Activated T-cell treated with anti-CD3 and anti-CD28 coated beads, Interleukin-2, amount 50 U/mL, for 24 hours (primary cell): Measurements from ENCODE around the gene CLNS1A.

ENCODE experiments used
- DNase-seq: peaks from one replicate; pipeline ENCODE4 v3.0.0-alpha.2; 2020
- H3K27ac Mint-ChIP-seq: 2 replicates; pipeline ENCODE4 v1.8.0; 2020; ENCODE audit warnings: mild to moderate bottlenecking, mixed read lengths
- H3K27me3 Mint-ChIP-seq: 2 replicates; pipeline ENCODE4 v1.8.0; 2020; ENCODE audit warnings: mixed read lengths
- H3K36me3 Mint-ChIP-seq: 2 replicates; pipeline ENCODE4 v1.8.0; 2020; ENCODE audit warnings: low read depth, mixed read lengths
- H3K4me1 Mint-ChIP-seq: 2 replicates; pipeline ENCODE4 v1.8.0; 2020; ENCODE audit warnings: low read depth, mixed read lengths
- H3K4me3 Mint-ChIP-seq: 2 replicates; pipeline ENCODE4 v1.8.0; 2020; ENCODE audit warnings: mild to moderate bottlenecking, moderate library complexity, mixed read lengths
- H3K9me3 Mint-ChIP-seq: 2 replicates; pipeline ENCODE4 v1.8.0; 2020; ENCODE audit warnings: mixed read lengths

CLNS1A gene, protein sequence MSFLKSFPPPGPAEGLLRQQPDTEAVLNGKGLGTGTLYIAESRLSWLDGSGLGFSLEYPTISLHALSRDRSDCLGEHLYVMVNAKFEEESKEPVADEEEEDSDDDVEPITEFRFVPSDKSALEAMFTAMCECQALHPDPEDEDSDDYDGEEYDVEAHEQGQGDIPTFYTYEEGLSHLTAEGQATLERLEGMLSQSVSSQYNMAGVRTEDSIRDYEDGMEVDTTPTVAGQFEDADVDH

DNA sequence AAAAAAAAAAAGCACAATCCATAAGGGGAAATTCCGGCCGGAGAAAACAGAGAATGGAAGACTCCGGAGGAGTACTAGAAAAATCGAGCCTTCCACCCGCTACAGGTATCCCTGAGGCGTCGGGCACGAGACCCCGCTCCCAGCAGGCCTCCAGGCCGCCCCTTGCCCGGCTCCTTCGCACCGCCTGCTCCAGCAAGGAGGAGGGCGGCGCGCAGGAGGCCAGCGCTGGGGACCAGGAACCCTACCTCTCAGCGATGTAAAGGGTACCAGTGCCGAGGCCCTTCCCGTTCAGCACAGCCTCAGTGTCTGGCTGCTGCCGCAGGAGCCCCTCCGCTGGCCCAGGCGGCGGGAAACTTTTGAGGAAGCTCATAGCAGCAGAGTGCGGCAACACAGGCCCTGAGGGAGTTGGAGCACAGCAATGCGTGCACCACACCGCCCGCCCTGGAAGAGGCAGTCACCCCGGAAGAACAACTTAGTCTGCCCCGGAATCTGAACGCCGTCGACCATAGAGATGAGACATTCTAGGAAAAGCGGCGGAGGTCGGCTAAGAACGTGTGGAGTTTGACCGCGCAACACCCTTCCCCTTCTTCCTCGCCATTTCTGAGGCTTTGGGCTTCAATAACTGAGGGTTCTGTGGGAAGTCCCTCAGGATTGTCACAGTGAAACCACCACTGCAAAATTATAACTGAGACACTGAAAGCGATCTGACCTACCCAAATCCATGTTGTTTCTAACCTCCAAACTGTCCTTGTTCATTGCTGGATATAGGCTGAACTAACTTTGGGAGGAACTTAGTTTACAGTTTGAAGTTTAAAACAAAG lies at the start of gene CLNS1A:
CLNS1A (minus strand) TSS at position 450 of the 821 bp plus-strand sequence; CDS start at position 370, 80 bp downstream.
- peaks cover 40% of the 10 kb centered on the region for H3K4me1 Mint-ChIP-seq
- H3K4me3 Mint-ChIP-seq = peak within 1 kb of the TSS; percentile 97
- H3K36me3 Mint-ChIP-seq = peaks cover 48% of the 10 kb centered on the region
- peak within 1 kb of the TSS; percentile 94 for H3K27ac Mint-ChIP-seq
- DNase-seq = peak; percentile 87
- H3K9me3 Mint-ChIP-seq = no peaks in the 10 kb centered on the region
- H3K27me3 Mint-ChIP-seq = no peaks in the 10 kb centered on the region

DNA sequence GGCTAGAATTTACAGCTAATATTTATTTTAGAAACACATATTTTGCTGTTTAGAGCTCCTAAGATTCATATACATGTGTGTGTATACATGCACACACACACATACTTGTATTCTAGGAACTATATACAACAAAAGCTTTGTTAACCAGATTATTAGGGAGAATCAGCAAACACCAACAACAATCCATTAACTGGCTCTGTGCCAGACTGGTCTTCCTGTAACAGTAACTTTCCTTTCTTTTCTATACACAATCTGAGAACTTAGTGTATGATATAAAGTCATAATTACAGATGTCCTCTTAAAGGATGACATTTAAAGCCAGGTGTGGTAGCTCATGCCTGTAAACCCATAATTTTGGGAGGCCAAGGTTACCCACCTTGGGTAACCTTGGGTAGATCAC lies 49.5 kb upstream of the CLNS1A start:
- Mint-ChIP-seq H3K27me3 (no peaks in the 10 kb centered on the region), H3K27ac (no peak overlapping the region), H3K4me1 (no peaks in the 10 kb centered on the region), H3K9me3 (no peaks in the 10 kb centered on the region), H3K36me3 (peaks cover 80% of the 10 kb centered on the region), H3K4me3 (no peak overlapping the region)
- no peak for DNase-seq

DNA sequence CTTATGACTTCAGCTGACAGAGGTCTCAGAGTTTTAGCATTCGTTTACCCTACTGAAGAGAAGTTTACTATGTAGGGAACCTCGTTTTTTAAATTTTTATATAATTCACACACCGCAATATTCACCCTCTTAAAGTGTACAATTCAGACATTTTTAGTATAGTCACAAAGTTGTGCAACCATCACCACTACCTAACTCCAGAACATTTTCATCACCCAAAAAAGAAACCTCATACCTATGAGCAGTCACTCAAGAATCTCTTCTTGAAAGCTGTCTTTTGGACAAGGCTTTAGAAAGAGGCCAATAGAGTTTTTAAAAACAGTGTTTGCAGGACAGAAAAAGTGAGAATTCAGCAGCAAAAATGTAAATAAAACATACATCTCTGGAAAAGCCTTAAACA lies 39.5 kb upstream of the CLNS1A start:
- Mint-ChIP-seq H3K36me3 (peaks cover 88% of the 10 kb centered on the region), H3K4me3 (no peak overlapping the region), H3K4me1 (no peaks in the 10 kb centered on the region), H3K27ac (peak overlapping the region; percentile 18), H3K9me3 (no peaks in the 10 kb centered on the region), H3K27me3 (no peaks in the 10 kb centered on the region)
- no peak for DNase-seq

DNA sequence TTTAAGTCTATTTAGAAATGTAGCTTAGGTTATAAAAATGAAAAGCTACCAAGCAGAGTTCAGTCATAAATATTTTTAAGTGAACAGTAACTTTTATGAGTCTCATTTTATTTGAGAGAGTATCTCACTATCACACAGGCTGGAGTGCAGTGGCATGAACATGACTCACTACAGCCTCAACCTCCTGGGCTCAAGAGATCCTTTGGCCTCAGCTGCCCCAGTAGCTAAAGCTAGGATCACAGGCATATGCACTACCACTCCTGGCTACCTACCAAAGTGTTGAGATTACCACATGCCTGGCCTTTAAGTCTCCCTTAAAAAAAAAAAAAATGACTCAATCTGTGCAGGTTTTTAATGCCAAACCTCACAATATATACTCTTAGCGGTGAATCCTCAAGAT lies 34.7 kb upstream of the CLNS1A start:
- H3K4me1 Mint-ChIP-seq = no peaks in the 10 kb centered on the region
- H3K27me3 Mint-ChIP-seq = no peaks in the 10 kb centered on the region
- H3K9me3 Mint-ChIP-seq = no peaks in the 10 kb centered on the region
- peaks cover 92% of the 10 kb centered on the region for H3K36me3 Mint-ChIP-seq
- H3K4me3 Mint-ChIP-seq = no peak overlapping the region
- no peak for DNase-seq
- H3K27ac Mint-ChIP-seq = no peak overlapping the region

DNA sequence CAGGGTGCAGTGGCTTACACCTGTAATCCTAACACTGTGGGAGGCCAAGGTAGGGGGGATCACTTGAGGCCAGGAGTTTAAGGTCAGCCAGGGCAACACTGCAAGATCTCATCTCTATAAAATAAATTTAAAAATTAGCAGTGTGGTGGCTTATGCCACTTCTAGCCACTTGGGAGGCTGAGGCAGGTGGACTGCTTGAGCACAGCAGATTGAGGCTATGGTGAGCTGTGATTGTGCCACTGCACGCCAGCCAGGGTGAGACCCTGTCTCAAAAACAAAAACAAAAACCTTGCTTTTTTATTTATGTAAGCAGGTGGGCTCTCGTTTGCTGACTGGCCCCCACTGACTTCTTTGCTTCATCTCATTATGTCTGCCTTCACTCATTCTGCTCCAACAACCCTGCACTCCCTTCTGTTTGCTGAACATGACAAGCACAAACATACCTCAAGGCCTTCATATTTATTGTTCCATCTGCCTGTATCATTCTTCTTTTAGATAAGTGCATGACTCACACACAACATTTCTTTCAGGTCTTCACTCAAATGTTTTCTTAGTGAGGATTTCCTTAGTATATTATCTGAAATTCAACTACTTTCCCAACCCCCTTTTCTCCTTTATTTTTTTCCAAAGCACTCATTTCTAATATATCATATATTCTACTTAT lies 32.4 kb upstream of the CLNS1A start:
- Mint-ChIP-seq H3K4me3 (no peak overlapping the region), H3K27me3 (no peaks in the 10 kb centered on the region), H3K27ac (peak overlapping the region; percentile 24), H3K4me1 (no peaks in the 10 kb centered on the region), H3K9me3 (no peaks in the 10 kb centered on the region), H3K36me3 (peaks cover 91% of the 10 kb centered on the region)
- no peak for DNase-seq

DNA sequence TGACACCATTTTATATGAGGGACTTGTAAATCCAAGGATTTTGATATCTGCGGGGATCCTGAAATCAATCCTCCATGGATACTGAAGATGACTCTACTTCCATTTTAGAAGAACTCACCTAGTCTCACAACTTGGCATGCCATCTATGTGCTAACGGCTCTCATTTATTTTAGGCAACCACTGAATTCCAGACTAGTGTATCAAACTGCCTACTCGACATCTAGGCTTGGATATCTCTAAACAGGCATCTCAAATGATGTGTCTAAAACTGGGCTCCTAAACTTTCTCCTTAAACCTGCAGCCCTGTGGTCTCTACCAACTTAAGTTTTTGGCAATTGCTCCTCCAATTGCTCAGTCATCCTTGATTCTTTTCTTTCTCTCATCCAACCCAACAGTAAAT lies 31.2 kb upstream of the CLNS1A start:
- H3K27me3 Mint-ChIP-seq = no peaks in the 10 kb centered on the region
- no peaks in the 10 kb centered on the region for H3K9me3 Mint-ChIP-seq
- peaks cover 89% of the 10 kb centered on the region for H3K36me3 Mint-ChIP-seq
- H3K27ac Mint-ChIP-seq = no peak overlapping the region
- H3K4me1 Mint-ChIP-seq = no peaks in the 10 kb centered on the region
- H3K4me3 Mint-ChIP-seq = no peak overlapping the region
- no peak for DNase-seq

DNA sequence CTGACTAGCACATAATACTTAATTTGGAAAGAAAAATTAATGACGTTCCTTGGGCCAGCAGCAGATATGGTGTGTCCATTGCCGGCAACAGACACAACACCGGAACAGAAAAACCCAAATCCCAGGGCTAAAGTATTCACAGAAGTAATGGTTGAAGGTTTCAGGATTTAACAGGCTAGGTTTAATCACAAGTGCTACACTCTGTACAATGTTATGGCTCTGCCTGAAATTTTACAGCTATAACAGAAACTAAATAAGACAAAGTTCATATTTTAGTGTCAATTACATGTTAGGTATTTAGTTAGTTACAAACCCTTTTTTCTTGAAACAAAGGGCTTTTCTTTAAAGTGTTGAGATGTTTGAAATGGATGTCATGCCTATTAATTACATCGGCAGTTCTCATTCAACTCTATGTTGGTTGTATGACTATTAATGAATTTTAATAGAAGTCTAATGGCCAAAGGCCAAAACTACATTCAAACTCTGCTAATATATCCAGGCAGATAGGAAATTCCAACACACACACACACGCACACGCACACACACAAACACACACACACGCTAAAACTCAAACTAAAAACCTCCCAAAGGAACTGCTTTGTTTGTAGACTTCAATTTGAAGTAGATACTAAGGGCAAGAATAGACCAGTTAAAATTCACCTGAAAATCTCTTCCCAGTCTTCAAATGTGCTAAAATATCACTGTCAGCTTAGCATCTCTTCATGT lies 27.8 kb upstream of the CLNS1A start:
- Mint-ChIP-seq H3K4me3 (no peak overlapping the region), H3K27ac (peak overlapping the region; percentile 14), H3K36me3 (peaks cover 63% of the 10 kb centered on the region)

DNA sequence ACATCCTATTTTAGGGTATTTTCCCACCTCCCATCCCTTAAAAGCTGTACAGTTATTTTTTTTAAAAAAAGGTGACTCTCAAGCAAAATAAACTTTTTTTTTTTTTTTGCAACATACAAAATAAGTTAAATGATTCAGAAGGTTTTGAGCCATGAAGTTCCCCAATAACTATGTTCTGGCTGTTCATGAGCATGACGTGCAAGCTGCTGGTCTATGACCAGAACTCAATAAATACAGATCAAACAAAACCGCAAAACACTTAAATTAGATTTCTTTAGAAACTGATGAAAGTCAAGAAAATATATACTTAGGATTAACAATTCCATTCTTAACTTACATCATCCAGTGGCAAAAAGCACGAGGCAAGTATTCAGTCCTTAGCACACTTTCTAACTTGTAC lies 24.1 kb upstream of the CLNS1A start:
- Mint-ChIP-seq H3K9me3 (no peaks in the 10 kb centered on the region), H3K27me3 (no peaks in the 10 kb centered on the region), H3K4me3 (no peak overlapping the region), H3K36me3 (peaks cover 28% of the 10 kb centered on the region), H3K27ac (no peak overlapping the region), H3K4me1 (no peaks in the 10 kb centered on the region)
- DNase-seq = no peak

More for the DNA sequence above, 27.8 kb upstream of the CLNS1A start:
- no peaks in the 10 kb centered on the region for H3K27me3 Mint-ChIP-seq
- no peaks in the 10 kb centered on the region for H3K9me3 Mint-ChIP-seq
- no peaks in the 10 kb centered on the region for H3K4me1 Mint-ChIP-seq
- DNase-seq = no peak

DNA sequence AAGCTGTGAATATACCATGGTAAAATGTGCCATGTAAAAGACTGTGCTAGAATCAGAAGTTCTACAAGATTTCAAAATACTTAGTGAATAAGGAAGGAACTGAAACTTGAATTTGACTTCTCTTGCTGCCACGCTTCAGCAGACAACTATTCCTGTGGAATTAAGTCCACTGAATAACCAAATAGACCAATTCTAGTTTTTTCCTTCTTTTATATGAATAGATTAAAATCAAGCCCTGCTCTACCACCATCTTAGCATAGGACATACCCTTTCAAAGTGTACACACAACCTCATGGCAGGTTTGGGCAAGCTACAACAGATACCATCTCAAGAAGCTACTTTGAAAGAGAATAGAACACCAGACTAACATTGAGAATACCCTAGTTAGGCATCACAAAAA lies 23.4 kb upstream of the CLNS1A start:
- H3K4me1 Mint-ChIP-seq = no peaks in the 10 kb centered on the region
- no peak overlapping the region for H3K27ac Mint-ChIP-seq

DNA sequence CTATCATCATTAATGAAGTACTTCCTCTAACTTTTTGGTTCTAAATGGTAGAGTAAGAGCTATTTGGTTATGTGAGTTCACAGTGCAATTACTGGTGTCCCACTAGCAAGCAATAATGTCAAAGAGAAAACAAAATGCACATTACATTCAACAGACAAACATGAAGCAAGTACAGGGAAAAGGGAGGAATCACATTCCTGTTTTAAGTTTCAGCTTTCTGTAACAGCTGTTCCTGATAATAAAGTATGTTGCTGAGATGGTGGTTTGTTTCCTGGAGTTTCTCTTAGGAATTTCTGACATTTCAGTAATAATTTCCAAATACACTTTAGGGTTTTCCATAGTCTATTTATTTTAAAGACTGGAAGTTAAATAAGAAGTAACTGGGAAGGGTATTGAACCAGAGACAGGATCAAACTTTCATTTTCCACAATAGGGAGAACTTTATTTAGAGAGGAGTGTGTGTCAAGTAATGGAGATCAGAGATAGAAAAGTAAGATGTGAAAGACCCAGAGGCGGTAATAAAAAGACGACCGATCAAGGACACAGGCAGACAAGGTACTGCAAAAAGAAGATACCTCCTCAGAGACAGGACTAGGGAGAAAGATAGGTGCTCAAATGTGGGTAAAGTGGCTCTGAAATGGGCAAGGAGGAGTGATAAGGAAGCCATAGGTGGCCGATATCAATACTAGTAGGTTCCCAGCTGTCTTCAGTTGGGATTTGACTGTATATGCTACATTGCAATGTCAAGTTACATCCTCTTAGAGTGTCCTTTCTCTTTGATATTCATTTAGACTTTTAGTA lies 20.8 kb upstream of the CLNS1A start:
- H3K27ac Mint-ChIP-seq = no peak overlapping the region
- no peaks in the 10 kb centered on the region for H3K4me1 Mint-ChIP-seq
- no peaks in the 10 kb centered on the region for H3K27me3 Mint-ChIP-seq
- DNase-seq = no peak
- no peak overlapping the region for H3K4me3 Mint-ChIP-seq
- H3K9me3 Mint-ChIP-seq = no peaks in the 10 kb centered on the region
- peaks cover 2% of the 10 kb centered on the region for H3K36me3 Mint-ChIP-seq

More for the DNA sequence above, 23.4 kb upstream of the CLNS1A start:
- Mint-ChIP-seq H3K4me3 (no peak overlapping the region), H3K27me3 (no peaks in the 10 kb centered on the region), H3K9me3 (no peaks in the 10 kb centered on the region), H3K36me3 (peaks cover 22% of the 10 kb centered on the region)
- no peak for DNase-seq

DNA sequence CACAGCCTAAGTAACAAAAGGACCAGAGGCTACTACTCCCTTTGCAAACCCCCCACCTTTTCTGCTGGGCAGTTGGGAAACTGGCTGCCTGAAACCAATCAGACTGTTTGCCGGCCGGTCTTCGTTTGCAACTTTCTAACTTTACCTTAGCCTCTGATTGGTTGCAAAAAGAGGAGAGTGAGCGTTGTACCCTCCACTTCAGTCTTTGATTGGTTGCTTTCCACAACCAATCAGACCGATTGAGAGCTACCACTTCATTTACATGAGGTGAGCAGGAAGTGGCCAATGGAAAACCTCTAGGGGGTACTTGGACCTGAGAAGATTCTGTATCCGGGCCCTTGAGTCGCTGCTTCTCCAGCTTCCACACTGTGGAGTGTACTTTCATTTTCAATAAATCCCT lies 18.8 kb upstream of the CLNS1A start:
- Mint-ChIP-seq H3K27ac (no peak overlapping the region), H3K27me3 (no peaks in the 10 kb centered on the region), H3K4me3 (no peak overlapping the region), H3K36me3 (no peaks in the 10 kb centered on the region), H3K9me3 (no peaks in the 10 kb centered on the region), H3K4me1 (no peaks in the 10 kb centered on the region)
- DNase-seq = no peak

DNA sequence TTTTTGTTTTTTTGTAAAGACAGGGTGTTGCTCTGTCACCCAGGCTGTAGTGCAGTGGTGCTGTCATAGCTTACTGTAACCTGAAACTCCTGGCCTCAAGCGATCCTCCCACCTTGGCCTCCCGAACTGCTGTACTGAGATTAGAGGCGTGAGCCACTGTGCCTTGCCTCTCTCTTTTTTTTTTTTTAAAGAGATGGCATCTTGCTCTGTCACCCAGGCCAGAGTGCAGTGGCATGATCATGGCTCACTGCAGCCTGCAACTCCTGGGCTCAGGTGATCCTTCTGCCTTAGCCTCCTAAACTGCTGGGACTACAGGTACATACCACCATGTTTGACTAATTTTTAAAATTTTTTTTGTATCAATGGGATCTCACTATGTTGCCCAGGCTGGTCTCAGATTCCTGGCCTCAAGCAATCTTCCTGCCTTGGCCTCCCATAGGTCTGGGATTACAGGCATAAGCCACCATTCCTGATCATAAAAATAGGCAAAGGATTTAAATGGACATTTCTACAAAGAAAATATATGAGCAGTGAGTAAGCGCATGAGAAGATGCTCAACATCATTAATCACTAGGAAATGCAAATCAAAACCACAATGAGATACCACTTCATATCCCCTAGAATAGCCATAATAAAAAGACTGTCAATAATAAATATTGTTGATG lies 17.3 kb upstream of the CLNS1A start:
- no peaks in the 10 kb centered on the region for H3K4me1 Mint-ChIP-seq
- no peak overlapping the region for H3K27ac Mint-ChIP-seq
- H3K27me3 Mint-ChIP-seq = peaks cover 4% of the 10 kb centered on the region
- no peak for DNase-seq
- no peaks in the 10 kb centered on the region for H3K9me3 Mint-ChIP-seq
- no peaks in the 10 kb centered on the region for H3K36me3 Mint-ChIP-seq
- H3K4me3 Mint-ChIP-seq = no peak overlapping the region

DNA sequence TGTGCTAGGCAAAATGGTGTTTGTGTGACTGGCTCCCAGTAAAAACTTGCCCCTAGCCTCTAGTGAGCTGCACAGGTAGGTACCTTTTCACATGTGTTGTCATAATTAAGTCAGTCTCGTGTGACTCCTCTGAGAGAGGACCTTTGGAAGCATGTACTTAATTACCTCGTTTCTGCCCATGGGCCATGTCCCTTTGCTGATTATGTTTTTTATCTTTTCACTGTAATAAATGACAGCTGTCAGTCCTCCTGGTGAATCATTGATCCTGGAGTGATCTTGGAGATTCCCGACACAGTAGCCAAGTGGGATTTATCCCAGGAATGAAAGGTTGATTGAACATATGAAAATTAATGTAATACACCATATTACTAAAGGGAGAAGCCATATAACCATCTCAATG lies 12.5 kb upstream of the CLNS1A start:
- Mint-ChIP-seq H3K27ac (no peak overlapping the region), H3K27me3 (peaks cover 12% of the 10 kb centered on the region), H3K36me3 (no peaks in the 10 kb centered on the region), H3K4me3 (no peak overlapping the region), H3K4me1 (no peaks in the 10 kb centered on the region), H3K9me3 (no peaks in the 10 kb centered on the region)
- no peak for DNase-seq
